ENCODE data around the gene NEMP2.

The NEMP2 gene, protein sequence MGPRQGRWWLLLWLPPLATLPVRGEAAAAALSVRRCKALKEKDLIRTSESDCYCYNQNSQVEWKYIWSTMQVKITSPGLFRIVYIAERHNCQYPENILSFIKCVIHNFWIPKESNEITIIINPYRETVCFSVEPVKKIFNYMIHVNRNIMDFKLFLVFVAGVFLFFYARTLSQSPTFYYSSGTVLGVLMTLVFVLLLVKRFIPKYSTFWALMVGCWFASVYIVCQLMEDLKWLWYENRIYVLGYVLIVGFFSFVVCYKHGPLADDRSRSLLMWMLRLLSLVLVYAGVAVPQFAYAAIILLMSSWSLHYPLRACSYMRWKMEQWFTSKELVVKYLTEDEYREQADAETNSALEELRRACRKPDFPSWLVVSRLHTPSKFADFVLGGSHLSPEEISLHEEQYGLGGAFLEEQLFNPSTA

DNA sequence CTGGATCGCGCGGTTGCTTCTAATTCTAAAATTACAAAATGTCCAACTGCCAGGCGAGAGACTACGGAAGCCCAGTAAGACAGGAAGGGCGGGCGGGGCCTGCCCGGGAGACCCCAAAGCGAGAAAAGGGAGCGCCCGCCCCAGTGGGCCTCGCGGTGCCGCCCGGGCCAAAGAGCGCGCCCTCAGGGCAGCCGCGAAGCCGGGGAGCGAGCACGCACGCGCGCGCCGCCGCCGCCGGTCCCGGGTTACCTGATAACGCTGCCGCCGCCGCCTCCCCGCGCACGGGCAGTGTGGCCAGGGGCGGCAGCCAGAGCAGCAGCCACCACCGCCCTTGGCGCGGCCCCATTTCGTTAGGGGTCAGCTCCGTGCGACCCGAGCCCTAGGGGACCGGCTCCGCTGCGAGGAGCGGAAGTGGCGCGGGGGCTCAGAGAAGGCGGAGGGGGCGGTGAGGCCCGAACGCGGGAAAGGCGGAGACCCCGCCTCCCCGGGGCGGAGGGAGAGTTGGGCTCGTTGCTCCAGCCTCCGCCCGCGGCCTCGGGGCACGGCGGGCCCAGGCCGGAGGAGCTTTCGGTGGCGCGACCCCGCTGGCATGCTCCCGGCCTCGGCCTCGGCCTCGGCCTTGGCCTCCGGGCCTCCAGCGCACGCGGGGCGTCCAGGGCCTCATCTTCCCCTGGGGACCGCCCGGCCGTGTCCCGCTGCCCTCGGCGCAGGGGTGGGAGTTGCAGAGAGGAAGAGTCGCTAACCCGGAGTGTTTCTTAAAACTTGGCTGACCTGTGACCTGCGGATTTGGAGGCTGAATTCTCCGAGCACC, at the start of gene NEMP2:
NEMP2 (minus strand) TSS at position 413 of the 811 bp plus-strand sequence; CDS start at position 346, 67 bp downstream.
- peak; percentile 83 for DNase-seq

DNA sequence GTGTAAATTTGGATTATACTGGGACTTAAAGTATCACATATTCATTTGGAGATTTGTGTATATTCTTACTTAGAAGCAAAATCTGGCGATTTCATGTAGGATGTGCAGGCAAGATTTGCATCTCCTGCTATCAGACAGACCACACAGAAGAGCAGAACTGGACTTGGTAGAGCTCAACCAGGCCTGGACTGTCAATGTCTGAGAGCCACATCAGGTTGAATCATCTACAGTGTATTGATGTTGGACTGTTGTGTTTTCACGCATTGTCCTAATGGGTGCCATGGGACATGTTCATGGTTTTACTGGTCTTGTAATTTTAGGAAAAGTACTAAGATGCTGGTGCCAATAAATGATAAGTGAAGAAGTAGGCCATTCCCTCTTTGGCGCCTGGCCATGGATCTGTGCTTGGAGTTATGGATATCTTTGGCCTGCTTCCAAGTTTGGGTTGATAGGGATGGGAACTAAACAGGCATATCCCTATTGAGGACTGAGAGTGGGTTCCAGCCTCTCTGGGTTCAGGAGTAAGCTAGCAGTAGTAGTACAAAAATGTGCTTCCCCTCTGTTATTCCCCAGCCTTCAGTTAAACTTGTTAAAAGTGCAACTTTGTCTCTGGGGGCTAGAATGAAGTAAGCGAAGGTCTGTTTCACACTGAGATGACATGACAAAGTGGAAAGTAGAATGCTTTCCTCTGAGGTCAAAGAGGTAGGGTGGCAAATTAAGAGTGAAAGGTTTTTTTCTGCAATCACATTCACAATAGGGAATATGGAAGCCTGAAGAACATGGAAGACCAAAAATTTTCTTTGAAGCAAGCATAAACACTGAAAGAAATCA, 49.2 kb upstream of the NEMP2 start:
- DNase-seq, result no peak

DNA sequence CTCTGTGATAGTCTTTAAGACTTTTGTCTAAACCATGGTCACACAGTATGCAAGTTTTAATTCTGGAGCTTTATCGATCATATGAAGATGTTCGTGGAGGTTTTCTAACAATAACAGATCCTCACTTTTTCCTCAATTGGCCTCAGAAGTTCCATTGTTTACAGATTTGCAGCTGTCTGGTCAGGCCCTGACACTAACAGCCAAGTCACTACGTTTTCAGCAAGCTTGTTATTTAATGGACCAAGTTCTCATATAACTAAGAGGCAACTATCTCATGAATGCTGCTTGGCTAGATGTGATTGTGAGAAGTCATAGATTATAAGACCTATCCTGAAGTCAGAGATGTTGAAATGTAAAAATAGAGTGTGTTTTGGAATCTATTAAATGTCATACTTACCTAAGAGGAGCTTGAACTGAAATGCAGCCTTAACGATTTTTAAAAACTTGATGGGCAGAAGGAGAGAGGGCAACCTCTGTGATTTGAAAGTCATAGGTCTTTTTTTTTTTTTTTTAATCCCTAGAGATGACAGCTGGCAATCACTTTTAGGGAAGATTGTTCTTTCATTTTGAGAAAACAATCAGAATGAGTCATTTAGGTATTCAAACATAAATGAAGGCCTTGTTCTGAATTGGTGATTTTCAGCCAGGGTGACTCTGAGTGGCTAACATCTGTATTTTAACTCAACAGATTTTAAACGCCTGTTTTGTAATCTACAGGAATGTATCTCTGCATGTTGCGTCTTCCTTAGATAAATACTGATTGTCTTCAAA, 48.4 kb upstream of the NEMP2 start:
- no peak for DNase-seq

DNA sequence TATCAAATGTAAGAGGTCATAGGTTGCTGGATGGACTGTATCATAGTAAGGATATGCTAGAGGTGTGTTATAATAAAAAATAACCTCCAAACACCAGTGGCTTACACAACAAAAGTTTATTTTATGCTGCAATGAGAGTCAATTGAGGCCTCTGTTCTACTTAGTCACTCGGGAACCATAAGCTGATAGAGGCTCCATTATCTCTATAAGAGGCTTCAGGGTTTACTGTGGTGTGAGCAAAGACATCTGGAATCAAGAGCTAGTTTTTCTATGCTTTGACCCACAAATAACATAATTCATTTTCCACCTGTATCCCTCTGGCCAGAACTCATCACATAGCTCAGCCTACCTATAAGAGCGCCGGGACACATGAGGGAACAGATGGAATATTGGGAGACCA, 47.5 kb upstream of the NEMP2 start:
- no peak for DNase-seq

DNA sequence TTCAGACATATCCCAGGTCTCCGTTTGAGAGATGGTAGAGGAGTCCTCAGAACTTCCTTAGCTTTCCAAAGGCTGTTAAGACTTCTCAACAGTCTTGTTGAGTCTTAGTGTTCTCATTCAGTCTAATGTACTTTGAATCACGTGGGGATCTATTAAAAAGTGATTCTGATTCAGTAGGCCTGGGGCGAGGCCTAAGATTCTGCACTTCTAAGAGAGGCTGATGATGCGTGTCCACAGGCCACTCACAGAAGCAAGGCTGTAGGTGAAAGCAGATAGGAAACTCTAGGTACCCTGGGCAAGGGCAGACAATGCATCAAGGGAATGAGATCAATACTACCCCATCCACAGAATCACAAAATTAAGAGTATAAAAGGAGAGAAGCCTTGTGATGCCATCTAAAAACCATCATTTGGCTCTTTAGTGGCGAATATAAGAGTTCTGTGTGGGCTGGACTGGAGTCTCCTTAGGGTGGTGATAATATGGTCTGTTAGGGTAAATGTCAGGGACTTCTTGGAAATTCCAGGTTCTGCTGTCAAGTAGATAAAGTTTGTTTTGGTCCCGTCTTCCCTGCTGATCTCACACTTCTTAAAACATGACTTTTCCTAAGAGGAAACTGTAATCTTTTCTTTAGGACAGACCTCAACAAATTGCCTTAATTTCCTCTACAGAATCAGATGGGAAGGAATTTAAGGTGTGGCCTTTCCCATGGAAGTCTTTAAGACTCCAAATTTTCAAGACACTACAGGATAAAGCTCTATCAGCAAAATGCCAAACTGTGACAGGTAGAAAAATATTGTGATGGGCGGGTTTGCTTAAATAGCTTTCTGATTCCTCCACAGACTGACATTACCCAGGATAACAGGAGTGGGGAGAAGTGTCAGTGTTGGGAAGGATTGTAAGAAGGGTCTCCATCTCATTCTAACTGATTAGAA, 45.7 kb upstream of the NEMP2 start:
- DNase-seq, result no peak

DNA sequence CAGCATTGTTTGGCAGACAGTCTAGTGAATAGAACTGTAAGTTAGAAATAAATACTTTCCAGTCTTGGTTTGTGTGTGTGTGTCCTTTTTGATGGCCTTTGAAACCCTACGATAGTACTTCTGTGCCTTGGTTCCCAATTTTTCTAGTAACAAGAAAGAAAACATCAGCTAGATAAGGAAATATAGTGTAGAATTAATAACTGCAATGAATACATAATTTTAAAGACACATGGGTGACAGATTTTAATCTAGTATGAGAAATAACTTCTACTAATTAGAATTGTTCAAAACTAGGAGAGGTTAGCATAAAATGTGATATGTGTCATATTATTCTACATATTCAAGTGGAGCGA, 44.5 kb upstream of the NEMP2 start:
- no peak for DNase-seq

DNA sequence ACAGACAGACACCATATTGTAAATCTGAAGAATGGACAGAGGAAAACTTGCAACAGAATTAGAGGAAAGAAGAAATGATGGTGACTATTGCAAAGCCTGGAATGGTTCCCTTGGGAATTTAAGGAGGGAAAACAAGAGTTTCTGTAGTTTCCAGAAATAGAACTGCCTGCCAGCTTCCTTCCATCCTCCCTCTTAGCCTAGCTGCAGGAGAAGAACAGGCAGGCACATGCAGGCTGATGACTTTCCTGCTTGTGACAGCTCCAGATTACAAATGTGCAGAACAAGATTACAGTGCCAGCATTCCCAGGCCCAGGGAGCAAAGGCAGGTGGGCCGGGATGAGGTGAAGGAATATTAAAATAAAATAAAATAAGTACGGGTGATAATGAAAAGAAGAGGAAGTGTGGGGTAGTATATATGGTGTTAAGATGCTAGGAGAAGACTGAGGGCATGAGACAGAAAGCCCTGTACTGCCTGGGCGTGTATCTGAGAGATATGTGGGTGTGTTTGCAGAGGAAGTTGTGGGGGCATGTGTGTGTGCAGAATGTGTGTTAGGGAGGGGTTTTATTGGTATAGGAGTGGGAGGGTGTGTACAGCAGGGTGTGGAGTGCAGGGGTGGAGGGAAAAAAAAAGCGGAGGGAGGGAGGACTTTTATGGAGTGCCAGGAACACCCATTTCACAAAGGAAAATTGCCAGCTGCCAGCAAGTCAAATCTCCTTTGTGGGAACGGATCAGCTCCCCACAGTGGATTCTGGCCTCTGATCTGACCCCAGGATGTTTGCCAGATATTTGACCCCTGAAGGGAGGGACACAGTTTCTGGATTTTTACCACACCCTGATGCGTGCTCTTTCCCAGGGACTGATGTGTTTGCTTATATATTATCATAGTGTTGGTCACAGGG, 43.9 kb upstream of the NEMP2 start:
- DNase-seq, result no peak

DNA sequence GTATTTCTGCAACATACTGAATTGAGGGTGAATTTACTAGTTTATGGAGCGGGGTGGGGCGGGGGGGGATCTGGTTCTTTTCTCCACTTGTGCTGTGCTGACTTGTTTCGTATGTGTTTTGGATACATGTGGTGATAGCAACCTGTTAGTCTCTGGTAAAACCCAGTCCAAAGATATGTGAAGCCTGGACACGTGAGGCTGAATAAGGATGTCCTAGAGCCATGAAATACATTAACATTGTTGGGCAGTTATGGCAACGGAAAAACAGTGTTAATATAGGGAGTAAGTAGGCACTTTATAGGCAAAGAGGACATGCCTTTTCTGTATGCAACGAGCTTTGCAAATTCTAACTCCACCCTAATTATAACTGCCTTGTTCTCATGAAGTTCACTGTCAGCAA, 42.1 kb upstream of the NEMP2 start:
- DNase-seq, result no peak

DNA sequence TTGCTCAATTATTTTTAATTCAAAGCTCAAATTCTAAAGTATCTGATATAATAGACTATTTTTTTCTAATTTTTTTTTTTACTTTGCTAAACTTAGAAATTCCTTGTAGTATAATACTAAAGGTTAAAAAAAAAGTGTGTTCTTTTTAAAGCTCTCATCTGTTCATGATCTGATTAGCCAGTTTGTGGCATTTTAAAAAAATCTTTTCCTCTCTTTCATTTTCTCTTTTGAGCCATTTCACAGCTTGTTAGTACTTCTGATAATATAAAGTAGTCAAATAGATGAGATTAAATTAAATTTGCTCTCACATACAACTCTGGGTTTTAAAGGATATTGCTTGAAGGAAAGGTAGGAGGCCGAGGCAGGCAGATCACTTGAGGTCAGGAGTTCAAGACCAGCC, 40.7 kb upstream of the NEMP2 start:
- no peak for DNase-seq

DNA sequence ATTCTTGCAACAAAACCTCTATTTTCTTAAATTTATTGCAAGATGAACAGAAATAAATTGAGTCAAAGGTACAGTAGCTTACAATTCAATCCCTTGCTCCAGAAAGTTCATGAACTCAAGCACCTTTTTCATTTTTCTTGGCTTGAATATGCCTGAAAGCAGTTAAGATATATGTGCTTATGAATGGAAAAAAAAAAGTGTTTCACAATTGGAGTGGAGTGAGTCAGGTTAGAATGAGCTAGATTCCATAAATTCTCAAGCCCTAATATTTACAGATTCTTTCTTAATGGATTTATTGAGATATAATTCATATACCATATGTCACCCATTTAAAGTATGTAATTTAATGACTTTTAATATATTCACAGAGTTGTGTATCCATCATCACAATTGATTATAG, 39.6 kb upstream of the NEMP2 start:
- DNase-seq, result no peak

DNA sequence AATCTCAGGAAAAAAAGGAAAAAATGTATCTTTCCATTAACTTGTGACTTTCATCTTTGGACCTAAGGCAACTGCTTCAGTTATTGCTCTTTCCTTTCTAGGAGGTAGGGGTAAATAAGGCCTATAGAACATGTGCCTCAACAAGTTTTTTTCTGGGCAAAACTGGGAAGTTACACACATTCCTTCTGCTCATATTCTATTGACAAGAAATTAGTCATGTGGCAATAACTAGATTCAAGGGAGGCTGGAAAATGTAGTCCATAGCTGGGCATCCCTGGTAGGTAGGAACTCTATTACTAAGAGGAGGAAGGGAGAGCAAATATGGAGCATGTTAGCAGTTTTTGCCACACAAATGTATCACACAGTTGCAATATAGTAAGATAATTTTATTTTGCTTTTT, 37.7 kb upstream of the NEMP2 start:
- DNase-seq, result no peak

DNA sequence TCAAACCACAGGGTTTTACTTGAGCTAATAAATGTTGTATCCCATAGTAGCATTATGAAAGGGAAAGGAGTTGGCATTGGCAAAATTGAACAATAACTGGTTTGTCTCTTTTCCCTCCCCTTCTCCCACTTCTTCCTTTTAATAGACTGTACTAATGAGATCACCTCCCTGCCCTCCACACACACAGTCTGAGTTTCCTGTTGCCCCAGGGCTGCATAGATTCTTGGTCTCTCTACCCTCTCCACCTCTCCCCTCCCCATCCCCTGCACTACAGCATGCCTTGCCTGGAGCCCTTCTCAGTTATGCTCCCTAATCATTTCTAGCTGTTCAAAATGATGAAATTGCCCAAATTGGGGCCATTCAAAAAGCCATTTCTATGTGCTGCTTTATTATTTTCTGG, 37.2 kb upstream of the NEMP2 start:
- no peak for DNase-seq

DNA sequence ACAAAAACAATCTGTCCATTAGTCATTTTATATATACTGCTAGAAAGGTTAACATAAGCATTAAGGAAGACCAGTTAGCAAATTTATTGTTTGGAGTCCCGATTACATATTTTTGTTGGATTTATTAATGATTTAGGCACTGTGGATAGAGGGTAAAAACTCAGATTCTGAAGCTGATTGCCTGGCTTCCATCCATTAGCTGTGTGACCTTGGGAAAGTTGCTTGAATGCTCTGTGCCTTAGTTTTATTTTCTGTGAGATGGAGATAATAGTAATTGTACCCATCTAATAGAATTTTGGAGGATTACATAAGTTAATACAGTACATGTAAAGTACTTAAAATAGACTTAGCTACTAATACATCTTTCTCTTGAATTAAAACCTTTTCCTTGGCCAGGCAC, 36.3 kb upstream of the NEMP2 start:
- no peak for DNase-seq

DNA sequence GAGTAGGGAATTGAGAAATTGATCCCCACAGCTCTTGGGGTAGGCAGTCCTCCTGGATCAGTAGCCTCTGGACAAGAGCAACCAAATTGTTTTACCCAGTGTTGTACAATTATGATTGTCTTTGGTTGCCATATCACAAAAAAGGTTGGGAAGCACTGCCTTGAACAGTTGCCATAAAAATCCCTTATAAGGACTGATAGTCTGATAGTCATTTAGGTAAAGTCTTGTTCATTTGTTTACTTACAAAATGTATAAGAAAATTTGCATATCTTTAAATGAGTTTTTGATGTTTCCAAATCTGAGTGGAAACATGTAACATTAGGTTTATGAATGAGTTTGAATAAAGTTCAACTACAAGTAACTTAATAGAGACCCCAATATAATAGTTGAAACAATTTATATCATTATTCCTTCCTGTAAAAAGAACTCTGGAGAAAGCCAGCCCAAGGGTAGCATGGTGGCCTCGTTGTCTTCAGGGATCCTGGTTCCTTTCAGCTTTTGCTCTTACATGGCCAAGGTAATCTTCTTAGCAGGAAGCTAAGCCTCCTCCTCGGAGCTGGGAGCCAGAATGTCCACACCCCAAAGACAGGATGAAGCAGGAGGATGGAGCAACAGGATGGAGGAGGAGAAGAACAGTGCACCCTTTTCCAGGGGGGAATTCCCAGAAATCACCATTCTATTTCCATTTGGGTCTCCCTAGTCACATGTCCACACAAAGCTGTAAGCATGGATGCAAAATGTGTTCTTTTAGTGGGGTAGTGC, 35.7 kb upstream of the NEMP2 start:
- no peak for DNase-seq

DNA sequence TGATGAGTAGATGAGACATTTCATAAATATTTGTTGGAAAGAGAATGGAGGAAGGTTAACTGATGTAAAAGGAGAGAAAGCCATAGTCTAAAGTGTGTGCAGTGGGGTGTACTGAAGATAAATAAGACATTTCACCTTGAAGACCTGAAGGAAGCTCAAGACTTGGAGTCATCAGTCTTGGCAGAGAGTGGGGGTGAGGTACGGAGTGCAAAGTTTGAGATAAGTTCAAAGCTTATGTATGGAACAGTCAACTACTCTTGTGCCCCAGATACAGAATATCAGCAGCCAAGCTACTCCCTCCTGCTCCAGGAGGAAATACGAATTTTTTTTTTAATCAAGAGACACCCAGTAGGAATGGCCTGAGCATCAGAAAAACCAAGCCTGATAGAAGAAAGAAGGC, 30.3 kb upstream of the NEMP2 start:
- DNase-seq, result no peak

DNA sequence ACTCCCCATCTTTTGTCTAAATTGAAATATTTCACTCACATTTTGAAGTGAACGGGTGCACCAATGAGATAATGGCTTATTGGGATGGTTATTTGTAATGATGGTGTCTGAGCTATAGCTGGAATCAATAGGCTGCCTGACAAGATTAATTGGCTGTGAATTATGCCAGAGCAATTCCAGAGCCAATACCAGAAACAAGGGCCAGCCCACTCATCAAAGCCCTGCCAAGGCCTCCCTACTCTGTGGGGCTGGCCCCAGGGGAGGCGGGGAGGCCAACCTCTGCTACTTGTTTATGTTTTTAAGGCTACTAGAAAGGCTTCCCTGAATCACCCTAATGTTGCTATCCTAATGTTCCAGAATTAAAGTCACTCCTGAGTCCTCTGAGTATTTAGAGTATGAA, 29.1 kb upstream of the NEMP2 start:
- DNase-seq, result no peak

DNA sequence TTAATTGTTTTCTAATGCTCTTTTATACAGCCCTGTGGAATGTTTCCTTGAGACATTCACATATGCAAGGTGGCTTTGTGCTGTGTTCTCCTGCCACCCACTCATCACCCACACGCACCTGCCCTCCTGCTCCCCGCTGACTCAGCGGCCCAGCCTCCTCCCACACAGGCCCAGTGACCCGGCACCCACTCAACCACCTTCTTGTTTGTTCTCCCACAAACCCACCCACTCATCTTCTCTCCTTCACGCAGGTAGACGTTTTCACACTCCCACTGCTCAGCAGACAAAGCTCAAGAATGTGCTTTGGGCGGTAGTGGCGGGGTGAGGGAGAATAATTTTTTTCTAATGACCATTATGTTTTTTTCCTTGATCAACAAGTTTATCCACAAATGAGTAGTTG, 28.6 kb upstream of the NEMP2 start:
- peak; percentile 58 for DNase-seq

DNA sequence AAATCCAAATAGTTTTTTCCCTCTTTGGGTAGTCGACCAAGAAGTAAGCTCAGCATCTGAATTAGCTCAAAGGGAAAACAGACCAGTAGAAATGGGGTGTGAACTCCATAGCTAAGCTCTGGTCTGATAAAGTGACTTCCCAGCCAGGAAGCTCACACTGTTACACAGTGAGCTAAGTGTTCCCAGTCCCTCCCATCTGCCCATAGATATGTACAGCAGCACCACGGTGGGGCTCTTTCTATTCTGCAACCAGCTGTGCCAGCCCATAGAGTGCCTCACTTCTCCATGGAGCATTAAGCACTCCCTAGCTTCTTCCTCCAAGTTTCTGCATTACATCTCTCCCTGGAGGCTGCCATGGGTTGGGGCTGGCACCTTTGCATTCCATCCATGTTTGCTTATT, 27.6 kb upstream of the NEMP2 start:
- DNase-seq, result no peak

DNA sequence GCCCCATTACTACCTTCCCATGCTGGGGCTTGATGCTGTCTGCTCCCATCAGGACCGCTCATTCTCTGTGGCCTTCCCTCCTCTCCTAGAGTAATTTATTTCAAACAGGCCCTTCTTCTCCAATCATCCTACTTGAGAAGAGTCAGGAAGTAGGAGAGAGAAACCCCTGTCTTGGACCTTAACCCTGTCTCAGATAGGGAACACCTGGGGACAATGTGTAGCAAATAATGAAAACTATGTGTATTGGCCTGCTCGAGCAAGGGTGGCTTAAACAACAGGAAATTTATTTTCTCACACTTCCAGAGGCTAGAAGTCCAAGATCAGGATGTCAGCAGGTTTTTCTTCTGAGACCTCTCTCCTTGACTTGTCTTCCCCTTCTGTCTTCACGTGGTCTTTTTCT, 26.6 kb upstream of the NEMP2 start:
- no peak for DNase-seq

Data from activated naive CD4-positive, alpha-beta T cell treated with anti-CD3 and anti-CD28 coated beads, Interleukin-2, amount 50 U/mL, for 16 hours (primary cell).